Cardiac fibroblast (primary cell): ENCODE measurements around the gene PGLYRP4.

ENCODE experiments used
- DNase-seq, 2 donors: peaks; one replicate each; pipeline versions ENCODE4 v3.0.0 to v3.0.0-alpha.2; 2010; ENCODE audit warnings: low read depth in 2 of 2
- H3K4me3 ChIP-seq, 2 donors: replicated peaks in 1 of 2; 1 replicate in 1 of 2; 2 replicates in 1 of 2; pipeline ENCODE4 v1.5.1; 2011; ENCODE audit warnings: low read depth in 2 of 2, low read length in 2 of 2, mild to moderate bottlenecking in 2 of 2, moderate library complexity in 1 of 2
- TF ChIP-seq, protein P1 (sequence below): IDR thresholded peaks from one replicate; pipeline ENCODE4 v1.5.1; 2011; ENCODE audit warnings: low read depth, mild to moderate bottlenecking, low read length, inconsistent platforms

The PGLYRP4 gene

GRCh38 chr1:153389401-153389800, 40.8 kb upstream of the PGLYRP4 start:
- no peak for DNase-seq
- H3K4me3 ChIP-seq = no peak overlapping the region
- TF ChIP-seq, protein P1, sequence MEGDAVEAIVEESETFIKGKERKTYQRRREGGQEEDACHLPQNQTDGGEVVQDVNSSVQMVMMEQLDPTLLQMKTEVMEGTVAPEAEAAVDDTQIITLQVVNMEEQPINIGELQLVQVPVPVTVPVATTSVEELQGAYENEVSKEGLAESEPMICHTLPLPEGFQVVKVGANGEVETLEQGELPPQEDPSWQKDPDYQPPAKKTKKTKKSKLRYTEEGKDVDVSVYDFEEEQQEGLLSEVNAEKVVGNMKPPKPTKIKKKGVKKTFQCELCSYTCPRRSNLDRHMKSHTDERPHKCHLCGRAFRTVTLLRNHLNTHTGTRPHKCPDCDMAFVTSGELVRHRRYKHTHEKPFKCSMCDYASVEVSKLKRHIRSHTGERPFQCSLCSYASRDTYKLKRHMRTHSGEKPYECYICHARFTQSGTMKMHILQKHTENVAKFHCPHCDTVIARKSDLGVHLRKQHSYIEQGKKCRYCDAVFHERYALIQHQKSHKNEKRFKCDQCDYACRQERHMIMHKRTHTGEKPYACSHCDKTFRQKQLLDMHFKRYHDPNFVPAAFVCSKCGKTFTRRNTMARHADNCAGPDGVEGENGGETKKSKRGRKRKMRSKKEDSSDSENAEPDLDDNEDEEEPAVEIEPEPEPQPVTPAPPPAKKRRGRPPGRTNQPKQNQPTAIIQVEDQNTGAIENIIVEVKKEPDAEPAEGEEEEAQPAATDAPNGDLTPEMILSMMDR = no peak

GRCh38 chr1:153387785-153388184, 39.1 kb upstream of the PGLYRP4 start:
- TF ChIP-seq, protein P1 = no peak
- H3K4me3 ChIP-seq = no peak overlapping the region
- DNase-seq = no peak

DNA sequence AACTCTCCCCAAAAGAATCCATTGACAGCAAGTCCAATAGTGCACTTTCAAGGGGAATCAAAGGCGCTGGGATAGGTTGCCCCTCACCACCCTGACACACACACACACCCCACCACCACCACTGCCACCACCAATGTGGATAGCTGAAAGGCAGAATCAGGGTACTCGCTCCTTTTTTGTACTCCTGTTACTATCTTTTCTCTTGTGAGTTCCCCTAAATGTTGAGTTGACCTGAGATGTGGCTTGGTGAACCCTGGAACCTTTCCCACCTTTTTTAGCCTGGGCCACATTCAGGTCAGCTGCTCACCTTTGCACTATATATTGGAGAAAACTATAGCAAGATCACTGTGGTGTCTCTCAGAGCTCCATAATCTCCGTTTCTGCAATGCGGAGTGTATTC, 38.4 kb upstream of the PGLYRP4 start:
- no peak for DNase-seq
- TF ChIP-seq, protein P1 = no peak
- no peak overlapping the region for H3K4me3 ChIP-seq

GRCh38 chr1:153386500-153386901, 37.9 kb upstream of the PGLYRP4 start:
- no peak overlapping the region for H3K4me3 ChIP-seq
- TF ChIP-seq, protein P1 = no peak
- no peak for DNase-seq

DNA sequence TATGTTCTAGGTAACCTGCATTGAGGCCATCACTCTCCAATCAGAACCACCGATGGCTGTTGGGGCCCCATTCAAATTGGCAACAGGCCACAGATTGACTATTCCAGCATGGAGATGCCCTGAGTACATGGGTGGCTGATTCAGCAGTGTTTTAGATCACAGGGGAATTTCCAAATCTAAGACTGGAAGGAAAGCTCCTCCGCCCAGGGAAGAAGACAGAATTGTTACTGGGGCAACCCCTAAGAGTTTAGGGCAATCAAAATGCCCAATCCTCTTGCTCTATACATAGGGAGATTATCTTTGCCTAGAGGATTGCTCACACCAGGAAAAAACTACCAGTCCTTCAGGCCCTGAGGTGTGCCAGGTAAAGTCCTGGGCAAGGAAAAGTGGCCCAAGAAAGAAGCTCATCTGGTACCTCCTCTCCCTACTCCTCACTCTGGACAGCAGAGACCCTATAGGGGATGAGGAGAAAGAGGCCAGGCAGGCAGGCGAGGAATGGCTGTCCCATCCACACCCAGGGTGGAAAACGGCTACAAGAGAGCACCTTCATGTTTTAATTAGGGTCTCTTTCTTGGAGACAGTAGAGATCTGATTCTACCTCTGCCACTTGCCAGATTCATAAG, 36.4 kb upstream of the PGLYRP4 start:
- TF ChIP-seq, protein P1 = no peak
- DNase-seq = no peak
- no peak overlapping the region for H3K4me3 ChIP-seq

DNA sequence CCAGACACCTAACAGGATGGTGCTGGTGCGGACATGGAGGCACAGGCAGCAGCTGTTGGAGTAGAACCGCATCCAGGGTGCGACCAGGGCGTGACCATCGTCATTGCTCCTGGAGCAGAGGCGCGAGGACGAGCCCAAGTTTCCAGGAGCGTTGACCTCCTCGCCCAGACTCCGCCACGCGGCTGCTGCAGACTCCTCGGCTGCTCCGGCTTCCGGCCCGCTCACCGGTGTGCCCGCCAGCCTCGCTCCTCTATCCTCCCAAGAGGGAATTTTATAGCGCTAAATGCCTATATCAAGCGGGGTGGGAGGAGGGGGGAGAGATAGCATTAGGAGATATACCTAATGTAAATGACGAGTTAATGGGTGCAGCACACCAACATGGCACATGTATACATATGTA, 32.1 kb upstream of the PGLYRP4 start:
- no peak for DNase-seq
- no peak overlapping the region for H3K4me3 ChIP-seq
- TF ChIP-seq, protein P1 = no peak

- TF ChIP-seq, protein P1 = no peak
- H3K4me3 ChIP-seq = no peak overlapping the region
- DNase-seq = no peak
Observed at GRCh38 chr1:153379591-153379990, 30.9 kb upstream of the PGLYRP4 start.
